Activated CD8-positive, alpha-beta T cell treated with anti-CD3 and anti-CD28 coated beads for 36 hours (primary cell): ENCODE data around the gene VPS39. TPM values are rescaled to one million over a fixed set of nuclear protein-coding genes. Genes with fewer than 3 reads are reported as not detected.

Source experiments
- ATAC-seq: fragments of 200-7000 bp; cut with Tn5 transposase; one replicate; pipeline ENCODE4 v1.10.0; 2021; ENCODE audit warnings: mild to moderate bottlenecking, moderate library complexity
- CTCF ChIA-PET: fragments of 350-600 bp; sonication (Branson Sonifier 250); formaldehyde crosslinking; loops from one replicate; lab custom pipeline; 2021; ENCODE audit warnings: antibody characterized with exemption; lab: Charles Lee
- POLR2A ChIA-PET: fragments of 350-600 bp; sonication (Branson Sonifier 250); formaldehyde crosslinking; loops from one replicate; lab custom pipeline; 2021; ENCODE audit warnings: antibody characterized with exemption; lab: Charles Lee
- DNase-seq: peaks from one replicate; pipeline ENCODE4 v3.0.0-alpha.2; 2020
- H3K27ac Mint-ChIP-seq: one replicate; pipeline ENCODE4 v1.8.0; 2021; ENCODE audit warnings: mild to moderate bottlenecking, mixed read lengths
- H3K27me3 Mint-ChIP-seq: one replicate; pipeline ENCODE4 v1.8.0; 2021; ENCODE audit warnings: mixed read lengths
- H3K36me3 Mint-ChIP-seq: one replicate; pipeline ENCODE4 v1.8.0; 2021; ENCODE audit warnings: low read depth, mixed read lengths
- H3K4me1 Mint-ChIP-seq: one replicate; pipeline ENCODE4 v1.8.0; 2021; ENCODE audit warnings: low read depth, mixed read lengths
- H3K4me3 Mint-ChIP-seq: one replicate; pipeline ENCODE4 v1.8.0; 2021; ENCODE audit warnings: mild to moderate bottlenecking, moderate library complexity, mixed read lengths
- H3K9me3 Mint-ChIP-seq: one replicate; pipeline ENCODE4 v1.8.0; 2021; ENCODE audit warnings: mixed read lengths
- CTCF ChIP-seq: fragments of 200-600 bp; IDR thresholded peaks from one replicate; pipeline ENCODE4 v1.8.0; 2022; ENCODE audit warnings: antibody characterized with exemption, mild to moderate bottlenecking
- intact Hi-C: fragments of 100-400 bp; cut with micrococcal nuclease; formaldehyde crosslinking; loops from one replicate; pipeline ENCODE4 v1.10.0; 2022
- microRNA-seq: library from miRNA; unstranded; fragments of <30 nt; microRNA quantifications from one replicate; pipeline ENCODE4 v1.2.0, GENCODE V29; 2022; ENCODE audit warnings: borderline microRNAs expressed, borderline replicate concordance
- total RNA-seq, 2 experiments: library from RNA; stranded (reverse); gene quantifications; one replicate each; pipeline ENCODE4 v1.2.3, GENCODE V29; 2021

VPS39 gene
- total RNA-seq, 2 experiments from 2014 or later, result 47.3 to 49.8 TPM

DNA sequence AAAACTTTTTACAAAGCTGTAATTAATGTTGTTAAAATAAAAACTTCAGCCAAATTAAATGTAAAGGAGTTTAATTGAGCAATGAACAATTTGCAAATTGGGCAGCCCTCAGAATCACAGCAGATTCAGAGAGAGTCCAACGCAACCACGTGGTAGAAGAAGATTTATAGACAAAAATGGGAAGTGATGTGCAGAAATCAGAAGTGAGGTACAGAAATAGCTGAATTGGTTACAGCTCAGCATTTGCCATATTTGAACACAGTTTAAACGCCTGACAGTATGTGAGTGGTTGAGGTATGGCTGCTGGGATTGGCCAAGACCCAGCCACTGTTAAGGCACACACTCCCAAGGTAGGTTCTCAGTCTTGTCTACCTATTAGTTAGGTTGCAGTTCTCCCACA is 99.3 kb downstream of the VPS39 start:
- intact Hi-C loops, result no loop called here
- H3K27ac Mint-ChIP-seq, result no peak overlapping the region
- CTCF ChIA-PET, result interaction anchor here (1.8 kb wide), 1 partner anchor 24 kb away, joined by 5 read pairs; no protein-coding TSS in a partner anchor
- H3K36me3 Mint-ChIP-seq, result no peaks in the 10 kb centered on the region
- H3K9me3 Mint-ChIP-seq, result peaks cover 5% of the 10 kb centered on the region
- DNase-seq (no peak), ATAC-seq (no peak)
- peaks cover 14% of the 10 kb centered on the region for H3K27me3 Mint-ChIP-seq
- POLR2A ChIA-PET, result no interaction called here
- H3K4me3 Mint-ChIP-seq, result no peak overlapping the region
- no peak for TF ChIP-seq CTCF
- H3K4me1 Mint-ChIP-seq, result peaks cover 7% of the 10 kb centered on the region

Small RNAs within 50 kb of the gene (microRNA-seq; reads per million reads assigned to microRNA genes)
- gene MIR627, result 58.7 reads per million, percentile 62 among the genes with 10 or more reads in this experiment

Other genes with a start within 250 kb of the VPS39 start
- 10 to 100 TPM; 22.3 to 22.6 TPM for gene EHD4, start 235.7 kb downstream of the VPS39 start, total RNA-seq
- gene PLA2G4E, start 187.3 kb downstream of the VPS39 start, total RNA-seq, result not detected
- not detected for gene PLA2G4D, start 113.7 kb downstream of the VPS39 start, total RNA-seq
- gene PLA2G4F, start 51.7 kb downstream of the VPS39 start, total RNA-seq, result not detected
- gene GANC, start 64.9 kb upstream of the VPS39 start, total RNA-seq, result 10 to 100 TPM; 18.0 to 22.2 TPM
- gene TMEM87A, start 65.1 kb upstream of the VPS39 start, total RNA-seq, result 10 to 100 TPM; 23.6 to 24.7 TPM
- gene CAPN3, start 151.2 kb upstream of the VPS39 start, total RNA-seq, result 1 to 10 TPM; 3.3 to 3.5 TPM